PC-9 (cell line): Measurements from ENCODE around the gene SBF2.

Experiments
- CTCF ChIP-seq: fragments of 200-600 bp; sonication (generic); conservative IDR thresholded peaks from 2 replicates; pipeline ENCODE4 v1.6.1; 2017; ENCODE audit warnings: mixed run types, antibody characterized with exemption, mild to moderate bottlenecking, moderate library complexity
- EZH2 ChIP-seq: fragments of 200-600 bp; sonication (generic); IDR thresholded peaks from 2 replicates; pipeline ENCODE4 v1.8.0; 2017; ENCODE audit warnings: antibody characterized with exemption, low read depth

DNA sequence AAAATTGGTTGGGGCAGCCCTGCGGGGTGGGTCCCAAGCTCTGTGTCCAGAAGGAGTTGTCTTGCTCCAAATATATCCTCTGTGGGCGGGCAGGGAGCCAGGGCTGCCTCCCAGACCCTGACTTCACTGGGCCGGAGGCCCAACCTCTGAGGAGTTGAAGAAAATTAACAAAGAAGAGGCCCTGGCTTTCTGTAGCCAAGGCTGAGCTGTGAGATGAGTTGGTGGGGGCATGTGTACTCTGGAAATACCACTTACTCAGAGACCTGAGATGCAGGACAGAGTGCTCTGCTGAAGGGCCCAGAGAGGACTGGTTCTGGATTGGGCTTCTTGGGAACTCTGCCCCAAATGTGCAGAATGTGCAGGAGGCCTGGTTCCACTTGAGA is 533.8 kb downstream of the SBF2 start:
- TF ChIP-seq EZH2 (no peak), CTCF (no peak)
